ENCODE data around the gene SINHCAF.

The SINHCAF gene

GRCh38 chr12:31326736-31327659 lies 1.0 kb upstream of the SINHCAF start:
- DNase-seq = no peak

- DNase-seq = no peak
These were observed 450 bp downstream of the SINHCAF start for GRCh38 chr12:31325524-31325875.

- no peak for DNase-seq
These were observed 966 bp downstream of the SINHCAF start for GRCh38 chr12:31324845-31325523.

- no peak for DNase-seq
These were observed 1.7 kb downstream of the SINHCAF start for GRCh38 chr12:31324116-31324844.

- no peak for DNase-seq
These were observed 2.4 kb downstream of the SINHCAF start for GRCh38 chr12:31323391-31324115.

- no peak for DNase-seq
These were observed 3.1 kb downstream of the SINHCAF start for GRCh38 chr12:31322801-31323207.

- DNase-seq = no peak
These were observed 4.1 kb downstream of the SINHCAF start for GRCh38 chr12:31321897-31322228.

GRCh38 chr12:31321186-31321896 lies 4.6 kb downstream of the SINHCAF start:
- DNase-seq = no peak

GRCh38 chr12:31318657-31319269 lies 7.2 kb downstream of the SINHCAF start:
- no peak for DNase-seq

GRCh38 chr12:31317471-31318395 lies 8.2 kb downstream of the SINHCAF start:
- no peak for DNase-seq

GRCh38 chr12:31316891-31317290 lies 9.1 kb downstream of the SINHCAF start:
- DNase-seq = no peak

- DNase-seq = no peak
These were observed 10.0 kb downstream of the SINHCAF start for GRCh38 chr12:31315784-31316465.

- no peak for DNase-seq
These were observed 10.8 kb downstream of the SINHCAF start for GRCh38 chr12:31315044-31315715.

- DNase-seq = no peak
These were observed 13.5 kb downstream of the SINHCAF start for GRCh38 chr12:31312431-31312830.

GRCh38 chr12:31311634-31312258 lies 14.2 kb downstream of the SINHCAF start:
- DNase-seq = no peak

- no peak for DNase-seq
These were observed 15.5 kb downstream of the SINHCAF start for GRCh38 chr12:31310488-31310887.

GRCh38 chr12:31309279-31309678 lies 16.7 kb downstream of the SINHCAF start:
- no peak for DNase-seq

GRCh38 chr12:31308116-31308515 lies 17.8 kb downstream of the SINHCAF start:
- DNase-seq = no peak

- no peak for DNase-seq
These were observed 19.1 kb downstream of the SINHCAF start for GRCh38 chr12:31306866-31307265.
